ENCODE data around the gene SEMA5B.

The SEMA5B gene

GRCh38 chr3:122964811-122965210, 62.8 kb downstream of the SEMA5B start:
- H3K4me3 ChIP-seq (ENCODE audit: control insufficient read depth, low read depth, low read length), result no peak overlapping the region
- TF ChIP-seq CTCF (conservative IDR thresholded peaks at IDR 0.05; ENCODE audit: control insufficient read depth, insufficient read depth, low read depth, low read length), result no peak
- DNase-seq (ENCODE audit: low read depth), result no peak

DNA sequence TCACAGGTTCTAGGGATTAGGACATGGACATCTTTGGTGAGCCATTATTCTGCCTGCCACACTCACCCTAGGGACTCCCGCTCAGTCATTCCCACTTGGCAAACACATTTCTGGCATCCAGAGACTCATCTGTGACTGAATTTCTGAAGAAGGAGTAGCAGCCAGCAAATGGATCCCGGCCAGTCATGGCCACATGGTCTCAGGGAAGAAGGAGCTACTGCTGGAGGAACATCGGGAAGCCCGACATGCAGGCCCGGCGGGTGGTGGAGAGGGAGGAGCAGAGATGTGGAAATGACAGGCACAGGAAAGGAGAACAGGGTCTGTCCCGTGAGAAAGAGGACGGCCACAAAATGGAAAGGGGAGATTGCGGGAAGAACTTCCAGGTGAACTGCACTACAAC, 65.4 kb downstream of the SEMA5B start:
- DNase-seq (ENCODE audit: low read depth), result no peak

GRCh38 chr3:122961146-122961545, 66.4 kb downstream of the SEMA5B start:
- peak; percentile 86 for DNase-seq (ENCODE audit: low read depth)

More for the DNA sequence above, 65.4 kb downstream of the SEMA5B start:
- TF ChIP-seq CTCF (conservative IDR thresholded peaks at IDR 0.05; ENCODE audit: control insufficient read depth, insufficient read depth, low read depth, low read length), result no peak
- no peak overlapping the region for H3K4me3 ChIP-seq (ENCODE audit: control insufficient read depth, low read depth, low read length)

DNA sequence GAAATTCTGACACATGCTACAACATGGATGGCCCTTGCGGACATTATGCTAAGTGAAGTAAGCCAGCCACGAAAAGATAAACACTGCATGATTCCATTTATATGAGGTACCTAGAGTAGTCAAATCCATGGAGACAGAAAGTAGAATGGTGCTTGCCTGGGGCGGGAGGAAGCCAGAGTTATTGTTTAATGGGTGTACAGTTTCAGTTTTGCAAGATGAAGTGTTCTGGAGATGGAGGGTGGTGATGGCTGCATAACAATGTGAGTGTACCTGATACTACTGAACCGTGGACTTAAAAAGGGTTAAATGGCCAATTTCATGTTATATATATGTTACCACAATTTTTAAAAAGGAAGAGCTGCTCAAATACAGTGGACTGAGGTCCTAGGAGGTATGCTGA, 66.9 kb downstream of the SEMA5B start:
- H3K4me3 ChIP-seq (ENCODE audit: control insufficient read depth, low read depth, low read length), result no peak overlapping the region
- no peak for TF ChIP-seq CTCF (conservative IDR thresholded peaks at IDR 0.05; ENCODE audit: control insufficient read depth, insufficient read depth, low read depth, low read length)
- no peak for DNase-seq (ENCODE audit: low read depth)

More at GRCh38 chr3:122961146-122961545, 66.4 kb downstream of the SEMA5B start:
- H3K4me3 ChIP-seq (ENCODE audit: control insufficient read depth, low read depth, low read length), result no peak overlapping the region
- TF ChIP-seq CTCF (conservative IDR thresholded peaks at IDR 0.05; ENCODE audit: control insufficient read depth, insufficient read depth, low read depth, low read length), result no peak

GRCh38 chr3:122959339-122959738, 68.2 kb downstream of the SEMA5B start:
- no peak for TF ChIP-seq CTCF (conservative IDR thresholded peaks at IDR 0.05; ENCODE audit: control insufficient read depth, insufficient read depth, low read depth, low read length)
- H3K4me3 ChIP-seq (ENCODE audit: control insufficient read depth, low read depth, low read length), result no peak overlapping the region
- no peak for DNase-seq (ENCODE audit: low read depth)

DNA sequence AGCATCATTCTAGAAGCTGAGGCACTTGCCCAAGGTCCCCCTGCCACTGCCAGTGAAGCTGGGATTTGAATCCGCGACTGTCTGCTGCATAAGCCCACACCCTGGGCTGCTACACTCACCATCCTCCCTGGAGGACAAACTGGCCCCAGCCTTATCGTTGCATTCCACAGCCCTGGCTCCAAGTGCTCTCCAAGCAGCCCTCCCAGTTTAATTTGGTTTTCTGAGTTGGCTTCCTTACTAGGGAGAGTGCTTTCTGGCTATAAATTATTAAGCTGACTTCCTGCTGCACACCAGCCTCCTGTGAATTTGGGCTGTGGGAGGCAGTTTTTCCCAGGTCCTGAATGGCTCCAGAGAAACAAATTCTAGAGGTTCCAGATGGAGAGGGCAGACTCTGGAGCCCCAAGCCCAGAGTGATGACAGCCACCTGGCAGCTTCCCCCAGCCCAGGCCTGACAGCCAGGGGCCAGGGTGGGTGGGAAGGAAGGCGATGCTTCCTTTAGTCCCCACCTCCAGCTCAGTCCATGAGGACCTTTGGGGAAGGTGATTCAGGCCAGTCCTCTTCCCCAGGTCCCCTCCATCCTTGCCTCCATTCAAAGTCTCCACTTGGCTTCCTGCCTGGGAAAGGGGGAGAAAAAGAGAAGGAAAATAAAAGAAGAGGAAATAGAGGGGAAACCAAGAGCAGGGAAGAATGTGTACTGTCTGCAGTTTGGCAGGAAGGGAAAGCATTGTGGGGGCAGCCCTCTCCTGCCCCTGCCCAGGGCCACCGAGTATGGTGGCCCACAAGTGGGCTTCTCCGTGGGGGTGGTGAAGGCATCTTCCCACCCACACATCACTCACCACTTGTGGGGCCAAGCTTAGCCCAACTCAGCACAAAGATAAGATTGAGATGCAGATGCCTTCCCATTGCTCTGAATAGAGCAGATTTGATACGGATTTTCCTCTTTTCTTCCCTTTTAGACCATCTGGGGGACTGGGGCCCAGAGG, 69.6 kb downstream of the SEMA5B start:
- peak; percentile 32 for DNase-seq (ENCODE audit: low read depth)
- no peak overlapping the region for H3K4me3 ChIP-seq (ENCODE audit: control insufficient read depth, low read depth, low read length)
- no peak for TF ChIP-seq CTCF (conservative IDR thresholded peaks at IDR 0.05; ENCODE audit: control insufficient read depth, insufficient read depth, low read depth, low read length)

Data from fibroblast of mammary gland (primary cell).